SK-N-SH treated with all-trans-retinoic acid at 6 μM for 48 hours (cell line): ENCODE results near the gene MFSD11.

ENCODE experiments used
- ATAC-seq: fragments of 200-7000 bp; cut with Tn5 transposase; 3 replicates; pipeline ENCODE4 v1.9.1; 2020; ENCODE audit warnings: mild to moderate bottlenecking, moderate library complexity
- ARNTL ChIP-seq: fragments of 450-650 bp; formaldehyde crosslinking; IDR thresholded peaks from 2 replicates; pipeline ENCODE4 v1.5.0; 2020; ENCODE audit warnings: low read depth, mild to moderate bottlenecking, moderate library complexity, borderline replicate concordance
- CREB5 ChIP-seq: fragments of 250-450 bp; sonication (Bioruptor Pico); IDR thresholded peaks from 2 replicates; pipeline ENCODE4 v1.5.1; 2020; ENCODE audit warnings: low read depth, mild to moderate bottlenecking, moderate library complexity
- CSDC2 ChIP-seq: fragments of 250-450 bp; sonication (Bioruptor Pico); IDR thresholded peaks from 2 replicates; pipeline ENCODE4 v1.5.0; 2020; ENCODE audit warnings: mild to moderate bottlenecking, moderate library complexity
- CSRNP3 ChIP-seq: fragments of 250-450 bp; sonication (Bioruptor Pico); IDR thresholded peaks from 2 replicates; pipeline ENCODE4 v1.5.1; 2021; ENCODE audit warnings: mild to moderate bottlenecking, moderate library complexity
- ESRRG ChIP-seq: fragments of 250-450 bp; sonication (Bioruptor Pico); IDR thresholded peaks from 2 replicates; pipeline ENCODE4 v1.6.1; 2021; ENCODE audit warnings: mild to moderate bottlenecking
- GLIS3 ChIP-seq: fragments of 250-450 bp; sonication (Bioruptor Pico); IDR thresholded peaks from 2 replicates; pipeline ENCODE4 v1.5.0; 2020; ENCODE audit warnings: mild to moderate bottlenecking, moderate library complexity
- ISL1 ChIP-seq: fragments of 250-450 bp; sonication (Bioruptor Pico); IDR thresholded peaks from 2 replicates; pipeline ENCODE4 v2.1.2; 2022; ENCODE audit warnings: mild to moderate bottlenecking, moderate library complexity
- OSR1 ChIP-seq: fragments of 250-450 bp; sonication (Bioruptor Pico); IDR thresholded peaks from 2 replicates; pipeline ENCODE4 v1.8.0; 2022; ENCODE audit warnings: moderate library complexity, mild to moderate bottlenecking, inconsistent platforms
- PATZ1 ChIP-seq: fragments of 250-450 bp; sonication (Bioruptor Pico); IDR thresholded peaks from 2 replicates; pipeline ENCODE4 v1.8.0; 2020; ENCODE audit warnings: mild to moderate bottlenecking, moderate library complexity, borderline replicate concordance
- POU6F1 ChIP-seq: fragments of 250-450 bp; sonication (Bioruptor Pico); IDR thresholded peaks from 2 replicates; pipeline ENCODE4 v1.8.0; 2021; ENCODE audit warnings: low read depth, mild to moderate bottlenecking, moderate library complexity, borderline replicate concordance
- PPARA ChIP-seq: fragments of 250-450 bp; sonication (Bioruptor Pico); IDR thresholded peaks from 2 replicates; pipeline ENCODE4 v1.5.0; 2020; ENCODE audit warnings: mild to moderate bottlenecking, borderline replicate concordance
- RARB ChIP-seq: fragments of 250-450 bp; sonication (Bioruptor Pico); IDR thresholded peaks from 2 replicates; pipeline ENCODE4 v1.8.0; 2021; ENCODE audit warnings: mild to moderate bottlenecking, moderate library complexity
- SNAI2 ChIP-seq: fragments of 250-450 bp; sonication (Bioruptor Pico); IDR thresholded peaks from 2 replicates; pipeline ENCODE4 v1.5.0; 2020; ENCODE audit warnings: mild to moderate bottlenecking, moderate library complexity
- TCF4 ChIP-seq: fragments of 250-450 bp; sonication (Bioruptor Pico); IDR thresholded peaks from 2 replicates; pipeline ENCODE4 v1.8.0; 2021; ENCODE audit warnings: mild to moderate bottlenecking, moderate library complexity, borderline replicate concordance
- TOX ChIP-seq: fragments of 250-450 bp; sonication (Bioruptor Pico); IDR thresholded peaks from 2 replicates; pipeline ENCODE4 v1.8.0; 2021; ENCODE audit warnings: mild to moderate bottlenecking, moderate library complexity, borderline replicate concordance
- TSHZ2 ChIP-seq: fragments of 250-450 bp; sonication (Bioruptor Pico); IDR thresholded peaks from 2 replicates; pipeline ENCODE4 v1.5.0; 2020; ENCODE audit warnings: mild to moderate bottlenecking, moderate library complexity
- ZC3H10 ChIP-seq: fragments of 250-450 bp; sonication (Bioruptor Pico); IDR thresholded peaks from 2 replicates; pipeline ENCODE4 v1.5.1; 2021; ENCODE audit warnings: mild to moderate bottlenecking, moderate library complexity
- ZFP30 ChIP-seq: fragments of 450-650 bp; formaldehyde crosslinking; IDR thresholded peaks from 2 replicates; pipeline ENCODE4 v1.5.0; 2022; ENCODE audit warnings: mild to moderate bottlenecking, moderate library complexity
- ZNF565 ChIP-seq: fragments of 450-650 bp; formaldehyde crosslinking; conservative IDR thresholded peaks from 2 replicates; pipeline ENCODE4 v1.5.0; 2020; ENCODE audit warnings: low read depth, mild to moderate bottlenecking, moderate library complexity
- ZNF8 ChIP-seq: fragments of 450-650 bp; formaldehyde crosslinking; IDR thresholded peaks from 2 replicates; pipeline ENCODE4 v1.5.0; 2020; ENCODE audit warnings: mild to moderate bottlenecking, moderate library complexity

Gene MFSD11

GRCh38 chr17:76732734-76733617, 4.9 kb upstream of the MFSD11 start:
- no peak for ATAC-seq
- no peak for TF ChIP-seq CSDC2 (CRISPR knock-in tag)
- TF ChIP-seq CSRNP3 (CRISPR knock-in tag): no peak
- TF ChIP-seq PPARA (CRISPR knock-in tag): no peak
- TF ChIP-seq ESRRG: 0 out of 2 replicates have a peak, but pooled peaks have one; percentile 21
- 0 out of 2 replicates have a peak, but pooled peaks have one; percentile 9 for TF ChIP-seq PATZ1 (CRISPR knock-in tag)
- TF ChIP-seq SNAI2 (CRISPR knock-in tag): no peak
- no peak for TF ChIP-seq GLIS3 (CRISPR knock-in tag)
- no peak for TF ChIP-seq ZNF565 (CRISPR knock-in tag)
- peak; percentile 38; the same call in 1 of the 2 replicates for TF ChIP-seq TOX (CRISPR knock-in tag)
- TF ChIP-seq ZNF8 (CRISPR knock-in tag): no peak

- ATAC-seq: no peak
- TF ChIP-seq ARNTL (no peak), CREB5 (no peak), OSR1 (CRISPR knock-in tag) (no peak), RARB (CRISPR knock-in tag) (no peak), ZC3H10 (CRISPR knock-in tag) (no peak), ISL1 (CRISPR knock-in tag) (no peak), GLIS3 (CRISPR knock-in tag) (no peak), SNAI2 (CRISPR knock-in tag) (no peak), TOX (CRISPR knock-in tag) (no peak), PATZ1 (CRISPR knock-in tag) (no peak), POU6F1 (no peak), TSHZ2 (no peak), ZNF8 (CRISPR knock-in tag) (no peak), PPARA (CRISPR knock-in tag) (no peak), ESRRG (no peak), ZFP30 (CRISPR knock-in tag) (no peak), CSDC2 (CRISPR knock-in tag) (no peak), TCF4 (CRISPR knock-in tag) (no peak)
Observed at GRCh38 chr17:76733618-76733957, 4.3 kb upstream of the MFSD11 start.
